BJ (cell line): ENCODE data around the gene LGALS3BP. TPM values are rescaled to one million over a fixed set of nuclear protein-coding genes. Genes with fewer than 3 reads are reported as not detected.

Experiments
- CTCF ChIA-PET: fragments of 350-600 bp; formaldehyde crosslinking; extraction: SDS; loops from one replicate; lab custom pipeline; 2021; ENCODE audit warnings: antibody characterized with exemption, inconsistent platforms; lab: Yijun Ruan, JAX
- POLR2A ChIA-PET: fragments of 300-600 bp; sonication (Branson Sonifier 250); formaldehyde crosslinking; extraction: SDS; loops from one replicate; lab custom pipeline; 2021; ENCODE audit warnings: antibody characterized with exemption; lab: Charles Lee
- DNase-seq: peaks from one replicate; pipeline ENCODE4 v3.0.0-alpha.2; 2011; ENCODE audit warnings: low read depth
- H3K27me3 ChIP-seq: 2 replicates; pipeline ENCODE4 v1.6.0; 2011; ENCODE audit warnings: low read length; ENCODE audit not compliant: control insufficient read depth, insufficient read depth
- H3K36me3 ChIP-seq: 2 replicates; pipeline ENCODE4 v1.5.1; 2011; ENCODE audit warnings: low read length; ENCODE audit not compliant: control insufficient read depth, insufficient read depth
- H3K4me3 ChIP-seq: 2 replicates; pipeline ENCODE4 v1.5.1; 2011; ENCODE audit warnings: low read depth, mild to moderate bottlenecking, control low read depth, low read length
- polyA plus RNA-seq: library from polyadenylated mRNA; depleted of rRNA; stranded (reverse); fragments of >200 nt; gene quantifications from 2 replicates; pipeline ENCODE4 v1.2.3, GENCODE V29; 2011
- TF ChIP-seq, protein P1 (sequence below): IDR thresholded peaks from 2 replicates; pipeline ENCODE4 v1.5.1; 2011; ENCODE audit warnings: low read depth, mild to moderate bottlenecking, control low read depth, inconsistent platforms, low read length, moderate library complexity; ENCODE audit not compliant: insufficient read depth

LGALS3BP gene
- polyA plus RNA-seq, 1 experiment: 102 TPM

DNA sequence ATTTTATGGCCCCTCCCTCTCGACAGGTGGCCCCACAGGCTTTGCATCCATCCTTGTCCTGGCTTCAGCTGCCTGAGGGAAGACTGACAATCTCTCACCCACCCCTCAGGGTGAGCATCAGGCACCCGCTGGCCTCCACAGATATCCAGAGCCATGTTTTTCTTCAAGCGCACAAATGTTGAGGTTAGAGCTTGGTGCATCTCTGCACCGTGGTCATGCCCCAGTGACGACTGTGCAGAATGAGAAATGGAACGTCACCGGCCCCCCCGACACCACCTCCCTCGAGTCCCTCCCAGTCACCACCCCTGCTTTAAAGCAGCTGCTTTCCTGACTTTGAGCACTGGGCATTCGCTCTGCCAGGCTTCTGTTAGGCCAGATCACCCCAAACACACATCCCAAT, 34.8 kb downstream of the LGALS3BP start:
- H3K4me3 ChIP-seq: no peak overlapping the region
- no peaks in the 10 kb centered on the region for H3K27me3 ChIP-seq
- no peak for DNase-seq
- CTCF ChIA-PET: interaction anchor here (0.6 kb wide), 1 partner anchor 447 kb away, joined by 3 read pairs; no protein-coding TSS in a partner anchor
- TF ChIP-seq, protein P1, sequence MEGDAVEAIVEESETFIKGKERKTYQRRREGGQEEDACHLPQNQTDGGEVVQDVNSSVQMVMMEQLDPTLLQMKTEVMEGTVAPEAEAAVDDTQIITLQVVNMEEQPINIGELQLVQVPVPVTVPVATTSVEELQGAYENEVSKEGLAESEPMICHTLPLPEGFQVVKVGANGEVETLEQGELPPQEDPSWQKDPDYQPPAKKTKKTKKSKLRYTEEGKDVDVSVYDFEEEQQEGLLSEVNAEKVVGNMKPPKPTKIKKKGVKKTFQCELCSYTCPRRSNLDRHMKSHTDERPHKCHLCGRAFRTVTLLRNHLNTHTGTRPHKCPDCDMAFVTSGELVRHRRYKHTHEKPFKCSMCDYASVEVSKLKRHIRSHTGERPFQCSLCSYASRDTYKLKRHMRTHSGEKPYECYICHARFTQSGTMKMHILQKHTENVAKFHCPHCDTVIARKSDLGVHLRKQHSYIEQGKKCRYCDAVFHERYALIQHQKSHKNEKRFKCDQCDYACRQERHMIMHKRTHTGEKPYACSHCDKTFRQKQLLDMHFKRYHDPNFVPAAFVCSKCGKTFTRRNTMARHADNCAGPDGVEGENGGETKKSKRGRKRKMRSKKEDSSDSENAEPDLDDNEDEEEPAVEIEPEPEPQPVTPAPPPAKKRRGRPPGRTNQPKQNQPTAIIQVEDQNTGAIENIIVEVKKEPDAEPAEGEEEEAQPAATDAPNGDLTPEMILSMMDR: no peak
- POLR2A ChIA-PET: no interaction called here
- no peaks in the 10 kb centered on the region; the same call in 1 of the 2 replicates for H3K36me3 ChIP-seq

DNA sequence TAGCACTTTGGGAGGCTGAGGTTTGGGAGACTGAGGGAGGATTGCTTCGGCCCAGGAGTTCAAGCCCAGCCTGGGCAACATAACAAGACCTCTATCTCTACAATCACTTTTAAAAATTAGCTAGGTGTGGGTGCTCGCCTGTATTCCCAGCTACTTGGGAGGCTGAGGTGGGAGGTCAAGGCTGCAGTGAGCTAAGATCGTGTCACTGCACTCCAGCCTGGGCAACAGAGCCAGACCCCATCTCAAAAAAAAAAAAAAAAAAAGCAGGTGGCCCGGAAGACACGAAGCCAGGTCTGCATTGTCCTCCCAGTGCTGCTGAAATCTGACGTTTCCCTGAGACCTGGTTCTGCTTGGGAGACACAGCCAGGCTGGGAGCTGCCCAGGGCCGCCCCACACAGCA, 35.7 kb downstream of the LGALS3BP start:
- H3K4me3 ChIP-seq: no peak overlapping the region
- ChIA-PET POLR2A (no interaction called here), CTCF (interaction anchor here (1.9 kb wide), 1 partner anchor 27 kb away, joined by 8 read pairs; no protein-coding TSS in a partner anchor)
- H3K27me3 ChIP-seq: no peaks in the 10 kb centered on the region
- H3K36me3 ChIP-seq: no peaks in the 10 kb centered on the region; the same call in 1 of the 2 replicates
- DNase-seq: no peak
- TF ChIP-seq, protein P1: no peak

DNA sequence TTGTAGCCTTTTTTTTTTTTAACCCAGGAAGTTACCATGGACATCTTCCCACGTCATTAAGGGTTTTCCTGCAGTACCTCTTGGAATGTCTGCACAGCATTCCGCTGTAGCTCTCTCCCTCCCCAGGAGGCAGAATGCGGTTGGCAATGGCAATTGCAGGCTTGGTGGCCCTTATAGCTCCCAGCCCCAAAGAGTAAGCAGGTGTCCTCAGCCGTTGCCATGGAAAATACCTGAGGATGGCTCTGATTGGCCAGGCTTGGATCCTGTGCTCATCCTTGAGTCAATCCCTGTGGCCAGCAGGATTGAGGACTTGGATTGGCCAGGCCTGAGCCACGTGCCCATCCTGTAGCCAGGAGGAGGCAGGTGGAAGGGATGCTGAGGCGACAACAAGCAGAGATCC, 39.0 kb downstream of the LGALS3BP start:
- TF ChIP-seq, protein P1: no peak
- no peak for DNase-seq
- POLR2A ChIA-PET: no interaction called here
- CTCF ChIA-PET: interaction anchor here (1.9 kb wide), 1 partner anchor 30 kb away, joined by 8 read pairs; no protein-coding TSS in a partner anchor
- Histone ChIP-seq H3K27me3 (no peaks in the 10 kb centered on the region), H3K36me3 (no peaks in the 10 kb centered on the region; the same call in 1 of the 2 replicates), H3K4me3 (no peak overlapping the region)

DNA sequence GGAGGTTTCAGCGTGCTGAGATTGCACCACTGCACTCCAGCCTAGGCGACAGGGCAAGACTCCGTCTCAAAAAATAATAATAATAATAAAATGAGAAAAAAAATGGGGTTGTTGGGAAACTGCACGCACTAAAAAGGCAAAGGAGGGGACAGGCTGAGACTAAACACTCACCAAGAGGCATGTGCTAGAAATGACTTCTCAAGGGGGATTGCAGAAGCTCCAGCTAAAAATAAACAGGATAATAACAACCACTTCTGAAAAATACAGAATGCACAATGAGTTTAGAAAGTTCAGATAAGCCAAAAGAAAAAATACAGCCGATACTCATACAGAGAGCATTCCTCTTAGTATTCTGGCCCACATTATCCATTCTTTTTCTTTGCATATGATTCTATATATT, 39.5 kb downstream of the LGALS3BP start:
- no peak overlapping the region for H3K4me3 ChIP-seq
- ChIA-PET CTCF (interaction anchor here (1.9 kb wide), 1 partner anchor 31 kb away, joined by 8 read pairs; no protein-coding TSS in a partner anchor), POLR2A (interaction anchor here (0.6 kb wide), 1 partner anchor 23 kb away, joined by 6 read pairs; no protein-coding TSS in a partner anchor)
- no peaks in the 10 kb centered on the region; the same call in 1 of the 2 replicates for H3K36me3 ChIP-seq
- DNase-seq: no peak
- H3K27me3 ChIP-seq: no peaks in the 10 kb centered on the region
- TF ChIP-seq, protein P1: no peak

DNA sequence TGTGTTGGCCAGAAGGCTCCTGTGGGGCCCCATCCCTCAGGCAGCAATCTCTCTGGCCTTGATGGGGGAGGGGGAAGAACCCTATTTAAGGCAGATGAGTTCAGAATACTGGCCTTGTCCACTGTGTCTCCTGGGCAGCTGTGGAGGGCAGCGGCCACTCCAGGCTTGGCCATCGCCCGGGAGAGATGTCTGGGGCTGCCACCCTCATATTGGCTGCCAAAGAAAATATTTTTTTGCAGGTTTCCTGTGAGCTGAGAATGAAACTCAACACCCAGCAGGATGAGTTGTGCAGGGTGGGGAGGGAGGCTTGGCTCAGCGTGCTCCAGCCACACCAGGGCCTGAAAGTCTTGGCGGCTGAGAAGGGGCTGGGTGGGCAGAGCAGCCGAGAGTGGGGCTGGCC, 40.1 kb downstream of the LGALS3BP start:
- Histone ChIP-seq H3K4me3 (no peak overlapping the region), H3K36me3 (no peaks in the 10 kb centered on the region; the same call in 1 of the 2 replicates), H3K27me3 (no peaks in the 10 kb centered on the region)
- POLR2A ChIA-PET: interaction anchor here (0.6 kb wide), 1 partner anchor 22 kb away, joined by 6 read pairs; no protein-coding TSS in a partner anchor
- DNase-seq: no peak
- CTCF ChIA-PET: interaction anchor here (1.9 to 3.9 kb wide), 2 partner anchors 32 kb away, joined by 8 to 15 read pairs; no protein-coding TSS in a partner anchor
- TF ChIP-seq, protein P1: no peak
